Measurements from ENCODE around the gene CR1L. TPM values are rescaled to one million over a fixed set of nuclear protein-coding genes. Genes with fewer than 3 reads are reported as not detected.

Gene CR1L
- total and polyA plus RNA-seq, 9 of the 15 experiments (the other 6 are each of a cell fraction or from before 2014, with no cell fraction given) = 10.1 to 74.8 (median 34.3) TPM

DNA sequence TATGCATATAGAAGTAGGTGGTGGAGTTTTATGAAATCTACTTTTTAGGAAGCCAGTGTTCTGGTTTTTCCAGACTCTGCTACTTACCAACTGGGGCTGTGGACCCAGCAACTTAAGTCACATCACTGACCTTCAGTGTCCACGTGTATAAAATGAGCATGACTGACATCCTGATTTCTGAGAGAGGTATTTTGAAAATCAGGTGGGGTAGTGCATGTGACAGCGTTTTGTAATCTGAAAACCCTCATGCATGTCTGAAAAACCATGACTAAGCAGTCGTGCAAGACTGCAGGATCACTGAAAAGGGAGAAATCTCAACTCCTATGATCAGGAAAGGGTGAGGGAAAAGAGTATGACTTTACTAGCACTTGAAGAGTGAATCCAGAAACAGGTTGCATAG is 26.1 kb downstream of the CR1L start (continued):
- TF ChIP-seq, protein P1, sequence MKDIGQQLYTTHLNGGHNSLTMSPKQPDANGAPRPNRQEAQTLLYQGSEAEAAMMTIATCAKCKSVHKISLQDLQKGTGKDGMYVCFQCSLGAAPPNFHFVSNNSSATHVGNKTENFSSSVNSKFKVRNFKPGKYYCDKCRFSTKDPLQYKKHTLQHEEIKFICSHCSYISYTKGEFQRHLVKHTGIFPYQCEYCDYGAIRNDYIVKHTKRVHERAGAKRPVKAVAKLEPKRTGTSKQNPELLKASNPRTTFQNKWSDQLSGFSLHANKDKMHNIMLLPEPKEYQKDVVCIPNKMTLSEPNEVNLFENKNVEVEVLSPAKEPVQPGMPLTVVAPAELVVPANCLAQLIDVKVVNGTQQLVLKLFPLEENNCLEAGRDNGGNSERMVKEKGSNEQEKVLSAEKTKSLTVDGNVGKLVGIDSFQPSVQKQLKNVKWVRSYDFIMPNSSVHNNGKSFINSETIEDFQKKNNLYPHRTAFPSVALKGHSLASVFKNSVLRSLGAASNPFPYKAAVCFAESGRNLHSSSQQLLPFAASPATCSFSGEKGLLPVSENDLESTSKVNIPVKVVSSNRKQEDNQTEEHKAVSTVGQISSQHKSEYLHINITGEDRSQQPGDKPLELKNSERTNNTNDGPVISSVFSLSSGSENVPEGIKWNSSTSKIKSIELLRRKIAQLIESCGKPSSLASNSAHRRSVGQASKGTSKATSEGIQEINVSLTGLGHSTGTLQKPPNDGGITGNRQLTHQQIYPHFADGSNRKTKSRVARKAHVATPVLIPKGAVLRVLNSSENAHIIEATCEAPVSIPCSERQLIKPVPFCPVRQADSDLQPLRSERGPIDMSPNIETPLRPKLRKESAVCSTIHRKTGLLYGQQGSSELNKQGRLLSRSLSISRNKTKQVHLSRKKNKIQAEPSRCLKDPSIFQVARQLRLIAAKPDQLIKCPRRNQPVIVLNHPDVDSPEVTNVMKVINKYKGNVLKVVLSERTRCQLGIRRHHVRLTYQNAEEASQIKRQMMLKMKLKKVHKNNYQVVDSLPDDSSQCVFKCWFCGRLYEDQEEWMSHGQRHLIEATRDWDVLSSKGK (CRISPR knock-in tag; IDR thresholded peaks at IDR 0.05) = no peak
- TF ChIP-seq TOE1 (IDR thresholded peaks at IDR 0.05; ENCODE audit: borderline replicate concordance) = no peak
- no peak for TF ChIP-seq TOE1 (CRISPR knock-in tag; IDR thresholded peaks at IDR 0.05; ENCODE audit: borderline replicate concordance, low read depth)
- TF ChIP-seq, protein P2, sequence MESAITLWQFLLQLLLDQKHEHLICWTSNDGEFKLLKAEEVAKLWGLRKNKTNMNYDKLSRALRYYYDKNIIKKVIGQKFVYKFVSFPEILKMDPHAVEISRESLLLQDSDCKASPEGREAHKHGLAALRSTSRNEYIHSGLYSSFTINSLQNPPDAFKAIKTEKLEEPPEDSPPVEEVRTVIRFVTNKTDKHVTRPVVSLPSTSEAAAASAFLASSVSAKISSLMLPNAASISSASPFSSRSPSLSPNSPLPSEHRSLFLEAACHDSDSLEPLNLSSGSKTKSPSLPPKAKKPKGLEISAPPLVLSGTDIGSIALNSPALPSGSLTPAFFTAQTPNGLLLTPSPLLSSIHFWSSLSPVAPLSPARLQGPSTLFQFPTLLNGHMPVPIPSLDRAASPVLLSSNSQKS (CRISPR knock-in tag; IDR thresholded peaks at IDR 0.05) = no peak
- no peak for TF ChIP-seq ELF2 (CRISPR knock-in tag; IDR thresholded peaks at IDR 0.05)
- TF ChIP-seq ZNF561 (CRISPR knock-in tag; conservative IDR thresholded peaks at IDR 0.05) = no peak
- no peak for TF ChIP-seq BCOR (IDR thresholded peaks at IDR 0.05)
- TF ChIP-seq ZNF282 (CRISPR knock-in tag; IDR thresholded peaks at IDR 0.05) = no peak
- no peak for TF ChIP-seq DDX20 (tag; IDR thresholded peaks at IDR 0.05; ENCODE audit: low read depth)
- TF ChIP-seq GATAD2B (IDR thresholded peaks at IDR 0.05; ENCODE audit: borderline replicate concordance) = no peak
- no peak for TF ChIP-seq ZNF224 (CRISPR knock-in tag; IDR thresholded peaks at IDR 0.05)
- no peak for TF ChIP-seq DIDO1 (tag; IDR thresholded peaks at IDR 0.05; ENCODE audit: low read depth)
- TF ChIP-seq GTF2A2 (tag; IDR thresholded peaks at IDR 0.05) = no peak
- no peak for TF ChIP-seq ZNF79 (CRISPR knock-in tag; IDR thresholded peaks at IDR 0.05; ENCODE audit: low read depth)
- no peak for TF ChIP-seq JUNB (CRISPR knock-in tag; conservative IDR thresholded peaks at IDR 0.05)
- no peak for TF ChIP-seq SUPT5H (IDR thresholded peaks at IDR 0.05)
- 0 out of 2 replicates have a peak, but pooled peaks have one; percentile 46 for TF ChIP-seq SOX6 (IDR thresholded peaks at IDR 0.05)
- TF ChIP-seq ZNF583 (CRISPR knock-in tag; IDR thresholded peaks at IDR 0.05) = no peak
- TF ChIP-seq TAL1 (IDR thresholded peaks at IDR 0.05) = no peak
- TF ChIP-seq XRCC5 (IDR thresholded peaks at IDR 0.05; ENCODE audit: low read depth, low read length) = no peak
- TF ChIP-seq HNRNPUL1 (IDR thresholded peaks at IDR 0.05; ENCODE audit: low read length) = no peak
- no peak for TF ChIP-seq TARDBP (IDR thresholded peaks at IDR 0.05)
- no peak for TF ChIP-seq POLR2AphosphoS2 (IDR thresholded peaks at IDR 0.05; ENCODE audit: low read length)
- no peak for TF ChIP-seq SNIP1 (IDR thresholded peaks at IDR 0.05; ENCODE audit: low read depth)
- TF ChIP-seq CBFA2T3 (IDR thresholded peaks at IDR 0.05) = peak; percentile 45
- TF ChIP-seq, protein P3, sequence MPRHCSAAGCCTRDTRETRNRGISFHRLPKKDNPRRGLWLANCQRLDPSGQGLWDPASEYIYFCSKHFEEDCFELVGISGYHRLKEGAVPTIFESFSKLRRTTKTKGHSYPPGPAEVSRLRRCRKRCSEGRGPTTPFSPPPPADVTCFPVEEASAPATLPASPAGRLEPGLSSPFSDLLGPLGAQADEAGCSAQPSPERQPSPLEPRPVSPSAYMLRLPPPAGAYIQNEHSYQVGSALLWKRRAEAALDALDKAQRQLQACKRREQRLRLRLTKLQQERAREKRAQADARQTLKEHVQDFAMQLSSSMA (CRISPR knock-in tag; IDR thresholded peaks at IDR 0.05) = no peak
- TF ChIP-seq RBFOX2 (IDR thresholded peaks at IDR 0.05; ENCODE audit: low read depth, low read length) = no peak
- TF ChIP-seq SMARCA5 (IDR thresholded peaks at IDR 0.05) = no peak
- no peak for TF ChIP-seq MYNN (IDR thresholded peaks at IDR 0.05)
- TF ChIP-seq MYNN (CRISPR knock-in tag; IDR thresholded peaks at IDR 0.05) = no peak
- 0 out of 2 replicates have a peak, but pooled peaks have one; percentile 44 for TF ChIP-seq SMAD4 (CRISPR knock-in tag; conservative IDR thresholded peaks at IDR 0.05)
- peak; percentile 47 for TF ChIP-seq EP300 (IDR thresholded peaks at IDR 0.05; ENCODE audit: low read length)

Measured in K562 (cell line).